HCT116 (cell line): ENCODE results near the gene SMYD3. TPM values are rescaled to one million over a fixed set of nuclear protein-coding genes. Genes with fewer than 3 reads are reported as not detected.

ENCODE experiments used
- ATAC-seq: fragments of 200-7000 bp; cut with Tn5 transposase; 2 replicates; pipeline ENCODE4 v1.9.1; 2020; ENCODE audit warnings: mild to moderate bottlenecking, moderate library complexity
- BruUV-seq: library from RNA; stranded (reverse); fragments of 400-500 nt; replicated peaks from 2 replicates; lab custom pipeline; 2021; lab: Mats Ljungman, UMichigan
- CTCF ChIA-PET: fragments of 300-600 bp; sonication (Branson Sonifier 250); formaldehyde crosslinking; loops from one replicate; lab custom pipeline; 2021; ENCODE audit warnings: antibody characterized with exemption; lab: Charles Lee
- POLR2A ChIA-PET: fragments of 300-600, 350-600 bp; sonication (Branson Sonifier 250); formaldehyde crosslinking; loops from one replicate; lab custom pipeline; 2021; ENCODE audit warnings: antibody characterized with exemption; lab: Charles Lee
- RAD21 ChIA-PET, 2 experiments: fragments of 300-600 bp; sonication (Branson Sonifier 250); formaldehyde crosslinking; loops; one replicate each; lab custom pipeline; 2023; ENCODE audit warnings: low total read pairs in 2 of 2; ENCODE audit not compliant: uncharacterized antibody in 2 of 2, unreplicated experiment in 2 of 2, low non-redundant PET in 1 of 2; lab: Charles Lee
- DNase-seq: peaks from one replicate; pipeline ENCODE4 v3.0.0-alpha.2; 2010; ENCODE audit warnings: low read depth, low spot score
- H2AFZ ChIP-seq: fragments of 200-600 bp; shearing (Covaris generic), sonication (generic); 2 replicates; pipeline ENCODE4 v1.6.1; 2017; ENCODE audit warnings: low read depth, mixed run types, mixed read lengths, antibody characterized with exemption, low read length; ENCODE audit not compliant: poor library complexity, severe bottlenecking
- H3K27ac ChIP-seq: 2 replicates; pipeline ENCODE4 v1.5.1; 2012; ENCODE audit warnings: low read depth, low read length
- H3K27me3 ChIP-seq: fragments of 200-600 bp; sonication (generic); 2 replicates; pipeline ENCODE4 v1.6.1; 2016; ENCODE audit warnings: mixed run types, low read length, mixed read lengths; ENCODE audit not compliant: insufficient read depth
- H3K36me3 ChIP-seq, 2 experiments: fragments of 200-500 bp in 1 of 2; fragments of 200-600 bp in 1 of 2; sonication (Bioruptor generic) in 1 of 2; sonication (generic) in 1 of 2; 2 replicates each; pipeline versions ENCODE4 v1.5.1 to v1.6.1; 2014 to 2016; ENCODE audit warnings: low read length in 2 of 2, inconsistent platforms in 1 of 2, mixed read lengths in 1 of 2, mixed run types in 1 of 2; ENCODE audit not compliant: insufficient read depth in 2 of 2, control insufficient read depth in 1 of 2
- H3K4me1 ChIP-seq, 2 experiments: fragments of 200-600 bp in 1 of 2; sonication (generic) in 1 of 2; 2 replicates each; pipeline versions ENCODE4 v1.5.1 to v1.6.1; 2012 to 2017; ENCODE audit warnings: low read length in 2 of 2, inconsistent platforms in 1 of 2, mild to moderate bottlenecking in 1 of 2, mixed read lengths in 1 of 2, mixed run types in 1 of 2, moderate library complexity in 1 of 2; ENCODE audit not compliant: insufficient read depth in 2 of 2, control insufficient read depth in 1 of 2
- H3K4me2 ChIP-seq: fragments of 200-600 bp; sonication (generic); 2 replicates; pipeline ENCODE4 v1.6.1; 2017; ENCODE audit warnings: mixed run types, low read length, mixed read lengths
- H3K4me3 ChIP-seq, 2 experiments: fragments of 200-600 bp in 1 of 2; sonication (generic) in 1 of 2; replicated peaks in 1 of 2; 2 replicates each; pipeline ENCODE4 v1.5.1; 2011 to 2016; ENCODE audit warnings: low read length in 2 of 2, control low read depth in 1 of 2, low read depth in 1 of 2, mild to moderate bottlenecking in 1 of 2, mixed read lengths in 1 of 2, mixed run types in 1 of 2
- H3K79me2 ChIP-seq: fragments of 200-600 bp; sonication (generic); 2 replicates; pipeline ENCODE4 v1.6.1; 2017; ENCODE audit warnings: mild to moderate bottlenecking, mixed run types, low read length, moderate library complexity, mixed read lengths; ENCODE audit not compliant: insufficient read depth
- H3K9ac ChIP-seq: fragments of 200-600 bp; sonication (generic); 2 replicates; pipeline ENCODE4 v1.6.1; 2016; ENCODE audit warnings: low read length, mixed read lengths
- H3K9me2 ChIP-seq: fragments of 200-600 bp; sonication (generic), shearing (Covaris generic); 2 replicates; pipeline ENCODE4 v1.6.1; 2017; ENCODE audit warnings: mixed run types, mild to moderate bottlenecking, moderate library complexity; ENCODE audit not compliant: insufficient read depth
- H3K9me3 ChIP-seq, 2 experiments: fragments of 200-500 bp in 1 of 2; fragments of 200-600 bp in 1 of 2; sonication (Bioruptor generic) in 1 of 2; sonication (generic) in 1 of 2; 2 replicates each; pipeline ENCODE4 v1.6.1; 2014 to 2017; ENCODE audit warnings: low read length in 2 of 2, mixed read lengths in 2 of 2, inconsistent platforms in 1 of 2, low read depth in 1 of 2, mild to moderate bottlenecking in 1 of 2, mixed run types in 1 of 2, moderate library complexity in 1 of 2; ENCODE audit not compliant: control insufficient read depth in 1 of 2, insufficient read depth in 1 of 2
- H4K20me1 ChIP-seq: fragments of 200-600 bp; sonication (generic), shearing (Covaris generic); 2 replicates; pipeline ENCODE4 v1.6.1; 2017; ENCODE audit warnings: mixed run types, mild to moderate bottlenecking, moderate library complexity; ENCODE audit not compliant: insufficient read depth
- ATF3 ChIP-seq: IDR thresholded peaks from 2 replicates; pipeline ENCODE4 v1.6.1; 2012
- CEBPB ChIP-seq: IDR thresholded peaks from 2 replicates; pipeline ENCODE4 v1.6.1; 2012; ENCODE audit warnings: low read depth
- ELF1 ChIP-seq: IDR thresholded peaks from 2 replicates; pipeline ENCODE4 v1.6.1; 2012; ENCODE audit warnings: low read depth, borderline replicate concordance
- EZH2 ChIP-seq: fragments of 200-600 bp; sonication (generic); IDR thresholded peaks from 2 replicates; pipeline ENCODE4 v1.6.1; 2017; ENCODE audit warnings: antibody characterized with exemption, mixed run types
- EZH2phosphoT487 ChIP-seq: fragments of 200-600 bp; IDR thresholded peaks from 2 replicates; pipeline ENCODE4 v1.6.1; 2018; ENCODE audit warnings: antibody characterized with exemption, borderline replicate concordance
- FOSL1 ChIP-seq: IDR thresholded peaks from 2 replicates; pipeline ENCODE4 v1.6.1; 2012; ENCODE audit warnings: low read depth
- RAD21 ChIP-seq: IDR thresholded peaks from 2 replicates; pipeline ENCODE4 v1.6.1; 2012; ENCODE audit warnings: low read depth, mild to moderate bottlenecking
- SP1 ChIP-seq: IDR thresholded peaks from 2 replicates; pipeline ENCODE4 v1.6.1; 2012; ENCODE audit warnings: low read depth
- SRF ChIP-seq: IDR thresholded peaks from 2 replicates; pipeline ENCODE4 v1.6.1; 2012; ENCODE audit warnings: low read depth
- TCF7L2 ChIP-seq: IDR thresholded peaks from 2 replicates; pipeline ENCODE4 v1.7.0; 2011; ENCODE audit warnings: borderline replicate concordance, inconsistent platforms; ENCODE audit not compliant: insufficient read depth, insufficient read length; ENCODE audit errors: extremely low read depth
- ZBTB33 ChIP-seq: IDR thresholded peaks from 2 replicates; pipeline ENCODE4 v1.6.1; 2011; ENCODE audit warnings: mild to moderate bottlenecking, low read length, moderate library complexity; ENCODE audit not compliant: insufficient replicate concordance; ENCODE audit errors: extremely low read depth
- ZFX ChIP-seq: fragments of 450-650 bp; IDR thresholded peaks from 2 replicates; pipeline ENCODE4 v1.6.1; 2017
- ZNF274 ChIP-seq: fragments of 200-500 bp; sonication (Bioruptor generic); IDR thresholded peaks from 2 replicates; pipeline ENCODE4 v1.6.1; 2014; ENCODE audit warnings: mild to moderate bottlenecking, low read depth, low read length, inconsistent platforms
- intact Hi-C: fragments of 100-400 bp; cut with micrococcal nuclease; formaldehyde crosslinking; loops from 2 replicates; pipeline ENCODE4 v1.10.0; 2022
- total RNA-seq: library from RNA; stranded (reverse); gene quantifications from one replicate; pipeline ENCODE4 v1.2.1, GENCODE V29; 2021; ENCODE audit not compliant: unreplicated experiment
- TF ChIP-seq, protein P1 (sequence below): IDR thresholded peaks from 2 replicates; pipeline ENCODE4 v1.6.1; 2012

SMYD3 gene
- total RNA-seq, 1 experiment from 2014 or later = 33.6 TPM

DNA sequence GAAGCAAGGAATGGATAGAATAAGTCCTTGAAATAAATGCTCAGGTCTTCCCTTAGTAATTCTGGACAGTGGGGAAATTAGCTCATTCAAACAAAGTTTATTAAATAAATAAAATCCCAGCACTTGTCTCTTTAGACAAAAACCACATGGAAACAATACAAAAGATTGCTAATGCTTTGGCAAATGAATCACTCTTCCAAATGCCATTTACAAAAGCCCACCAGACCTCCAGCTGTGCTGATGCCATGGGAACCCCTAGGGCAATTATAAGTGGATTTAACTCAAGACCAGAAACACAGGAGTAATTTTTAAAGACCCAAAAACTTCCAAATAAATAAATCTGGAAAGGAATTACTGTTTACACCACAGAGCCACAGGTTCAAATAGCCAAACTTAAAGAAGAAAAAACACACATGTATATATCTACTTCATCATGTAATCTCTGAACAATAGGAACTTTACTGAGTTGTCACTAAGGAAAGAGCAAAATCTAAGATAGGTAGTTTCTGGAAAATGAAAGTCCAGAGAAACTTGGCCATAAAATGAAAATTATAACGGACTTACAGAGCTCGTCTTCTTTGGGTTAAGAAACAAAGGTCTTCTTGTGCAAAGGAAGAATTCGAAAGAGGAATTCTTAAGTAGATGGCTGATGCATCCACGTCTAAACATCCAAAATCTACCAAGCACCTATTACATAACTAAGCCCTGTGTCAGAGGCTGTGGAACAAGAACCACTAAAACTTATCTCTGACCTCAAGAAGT, 399.4 kb downstream of the SMYD3 start:
- ChIA-PET POLR2A (no interaction called here), RAD21 (no interaction called here), CTCF (no interaction called here)
- TF ChIP-seq EZH2 = no peak
- TF ChIP-seq, protein P1, sequence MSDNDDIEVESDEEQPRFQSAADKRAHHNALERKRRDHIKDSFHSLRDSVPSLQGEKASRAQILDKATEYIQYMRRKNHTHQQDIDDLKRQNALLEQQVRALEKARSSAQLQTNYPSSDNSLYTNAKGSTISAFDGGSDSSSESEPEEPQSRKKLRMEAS = no peak
- TF ChIP-seq ATF3 = no peak
- Histone ChIP-seq H3K9me2 (no peaks in the 10 kb centered on the region), H3K9me3 (no peaks in the 10 kb centered on the region; a peak in 1 of 4 replicates), H3K4me1 (peaks cover 0 to 6% of the 10 kb centered on the region in 2 experiments; a peak in 1 of 4 replicates), H3K36me3 (no peaks in the 10 kb centered on the region), H3K79me2 (no peaks in the 10 kb centered on the region), H3K4me3 (no peak overlapping the region), H3K9ac (no peak overlapping the region), H3K27me3 (no peaks in the 10 kb centered on the region), H3K4me2 (no peak overlapping the region), H3K27ac (no peak overlapping the region), H4K20me1 (no peaks in the 10 kb centered on the region), H2AFZ (no peak overlapping the region)
- DNase-seq (no peak), ATAC-seq (no peak)
- intact Hi-C loops = no loop called here
- BruUV-seq = no TSS peak

GRCh38 chr1:246106342-246106763, 400.7 kb downstream of the SMYD3 start:
- H3K9ac ChIP-seq = no peak overlapping the region
- intact Hi-C loops = no loop called here
- no peak for DNase-seq
- no TSS peak for BruUV-seq
- no peak overlapping the region for H3K4me3 ChIP-seq
- no peaks in the 10 kb centered on the region for H3K27me3 ChIP-seq
- RAD21 ChIA-PET = no interaction called here
- no peak overlapping the region for H3K4me2 ChIP-seq
- CTCF ChIA-PET = no interaction called here
- no peaks in the 10 kb centered on the region for H3K79me2 ChIP-seq
- H2AFZ ChIP-seq = no peak overlapping the region
- no peak overlapping the region for H3K27ac ChIP-seq
- no peaks in the 10 kb centered on the region for H3K36me3 ChIP-seq
- no peak for ATAC-seq
- POLR2A ChIA-PET = no interaction called here
- H4K20me1 ChIP-seq = no peaks in the 10 kb centered on the region
- H3K9me2 ChIP-seq = no peaks in the 10 kb centered on the region
- no peaks in the 10 kb centered on the region; a peak in 1 of 4 replicates for H3K9me3 ChIP-seq
- H3K4me1 ChIP-seq = peaks cover 0 to 6% of the 10 kb centered on the region in 2 experiments; a peak in 1 of 4 replicates
- TF ChIP-seq, protein P1 = no peak
- TF ChIP-seq SRF = no peak
- TF ChIP-seq SP1 = no peak
- no peak for TF ChIP-seq CEBPB
- TF ChIP-seq EZH2phosphoT487 = no peak
- no peak for TF ChIP-seq ZFX
- no peak for TF ChIP-seq RAD21
- TF ChIP-seq FOSL1 = no peak
- no peak for TF ChIP-seq ZBTB33
- no peak for TF ChIP-seq ZNF274
- no peak for TF ChIP-seq TCF7L2
- TF ChIP-seq ELF1 = no peak
- no peak for TF ChIP-seq EZH2
